Stimulated activated CD4-positive, alpha-beta T cell treated with anti-CD3 and anti-CD28 coated beads, Interleukin-2, amount 100 ng/mL, for 24 hours (primary cell): ENCODE measurements around the gene EIF3K.
A peak's percentile ranks its signal among the peaks of the same experiment; 100 is the strongest.
"Not testable (repeated sequence)": the region's sequence is repeated elsewhere in the genome, so short reads cannot be mapped to it uniquely, and the experiment has no call there.

Experiments used
- DNase-seq, 2 donors: peaks; one replicate each; pipeline ENCODE4 v3.0.0-alpha.2; 2020

The EIF3K gene

GRCh38 chr19:38618590-38619360, at the start of gene EIF3K:
TSS of gene EIF3K (plus strand) at chr19:38619188. CDS start at chr19:38619269, 81 bp downstream.
- peak; percentile 98 to 99 for DNase-seq

DNA sequence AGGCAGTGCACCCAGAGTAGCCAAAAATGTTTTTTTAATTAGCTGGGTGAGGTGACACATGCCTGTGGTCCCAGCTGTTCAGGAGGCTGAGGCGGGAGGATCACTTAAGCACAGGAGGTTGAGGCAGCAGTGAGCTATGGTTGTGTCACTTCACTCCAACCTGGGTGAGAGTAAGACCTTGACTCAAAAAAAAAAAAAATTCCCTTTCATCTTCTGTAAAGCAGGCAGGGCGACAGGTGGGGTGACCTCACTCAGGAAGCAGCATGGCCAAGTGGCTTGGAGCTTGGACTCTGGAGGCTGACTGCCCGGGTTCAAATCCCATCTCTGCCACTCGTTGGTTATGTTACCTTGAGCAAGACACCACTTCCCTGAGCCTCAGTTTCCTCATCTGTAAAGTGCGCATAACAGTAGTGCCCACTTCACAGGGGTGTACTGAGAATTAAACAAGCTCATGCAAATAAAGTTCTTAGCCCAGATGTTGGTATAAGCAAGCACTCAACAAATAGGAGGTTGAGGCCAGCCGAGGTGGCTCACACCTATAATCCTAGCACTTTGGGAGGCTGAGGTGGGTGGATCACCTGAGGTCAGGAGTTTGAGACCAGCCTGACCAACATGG, 49.5 kb upstream of the EIF3K start:
- DNase-seq: no peak

GRCh38 chr19:38571682-38572081, 47.3 kb upstream of the EIF3K start:
- DNase-seq: no peak

DNA sequence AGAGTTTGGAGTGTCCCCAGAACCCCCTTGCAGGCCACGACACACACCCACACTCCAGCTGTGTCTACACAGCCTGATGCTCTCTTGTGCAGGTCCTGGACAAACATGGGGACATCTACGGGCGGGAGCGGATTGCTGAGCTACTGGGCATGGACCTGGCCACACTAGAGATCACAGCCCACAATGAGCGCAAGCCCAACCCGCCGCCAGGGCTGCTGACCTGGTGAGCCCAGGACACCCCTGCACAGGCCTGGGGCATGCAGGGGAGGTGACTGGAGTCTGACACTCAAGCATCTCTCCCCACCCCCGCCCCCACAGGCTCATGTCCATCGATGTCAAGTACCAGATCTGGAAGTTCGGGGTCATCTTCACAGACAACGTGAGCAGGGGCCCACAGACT, 41.2 kb upstream of the EIF3K start:
- no peak for DNase-seq

DNA sequence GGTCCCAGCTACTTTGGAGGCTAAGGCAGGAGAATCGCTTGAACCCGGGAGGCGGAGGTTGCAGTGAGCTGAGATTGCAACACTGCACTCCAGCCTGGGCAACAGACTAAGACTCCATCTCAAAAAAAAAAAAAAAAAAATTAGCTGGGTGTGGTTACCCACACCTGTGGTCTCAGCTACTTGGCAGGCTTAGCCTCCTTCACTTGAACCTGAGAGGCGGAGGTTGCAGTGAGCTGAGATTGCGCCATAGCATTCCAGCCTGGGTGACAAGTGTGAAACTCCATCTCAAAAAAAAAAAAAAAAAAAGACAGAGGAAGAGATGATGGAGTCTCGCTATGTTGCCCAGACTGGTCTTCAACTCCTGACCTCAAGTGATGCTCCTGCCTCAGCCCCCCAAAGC, 39.7 kb upstream of the EIF3K start:
- not testable (repeated sequence) for DNase-seq

GRCh38 chr19:38580080-38580479, 38.9 kb upstream of the EIF3K start:
- DNase-seq: no peak

DNA sequence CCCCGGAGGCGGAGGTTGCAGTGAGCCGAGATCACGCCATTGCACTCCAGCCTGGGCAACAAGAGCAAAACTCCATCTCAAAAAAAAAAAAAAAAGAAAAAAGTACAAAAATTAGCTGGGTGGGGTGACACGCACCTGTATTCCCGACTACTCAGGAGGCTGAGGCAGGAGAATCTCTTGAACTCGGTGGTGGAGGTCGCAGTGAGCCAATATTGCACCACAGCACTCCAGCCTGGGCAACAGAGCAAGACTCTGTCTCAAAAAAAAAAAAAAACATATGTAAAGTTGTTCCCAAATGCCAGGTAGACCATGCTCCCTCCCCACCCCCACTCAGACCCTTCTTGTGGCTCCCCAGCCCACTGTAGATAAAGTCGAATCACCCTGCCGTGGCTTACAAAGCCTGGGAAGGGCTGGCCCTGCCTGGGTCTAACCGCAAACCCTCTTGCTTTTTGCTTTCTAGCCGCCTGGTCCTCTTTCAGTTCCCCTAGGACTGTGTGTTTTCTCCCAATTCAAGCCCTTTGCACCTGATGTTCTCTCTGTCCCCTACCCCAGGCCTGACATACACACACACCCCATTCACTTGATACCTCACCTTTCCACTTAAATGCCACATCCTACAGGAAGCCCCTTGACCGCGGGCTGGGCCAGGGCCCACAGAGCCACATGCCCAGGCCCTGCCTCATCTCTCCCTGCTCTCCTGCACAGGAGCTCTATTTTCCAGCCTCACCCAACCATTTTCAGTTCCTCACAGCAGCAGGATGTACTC, 35.6 kb upstream of the EIF3K start:
- no peak for DNase-seq

DNA sequence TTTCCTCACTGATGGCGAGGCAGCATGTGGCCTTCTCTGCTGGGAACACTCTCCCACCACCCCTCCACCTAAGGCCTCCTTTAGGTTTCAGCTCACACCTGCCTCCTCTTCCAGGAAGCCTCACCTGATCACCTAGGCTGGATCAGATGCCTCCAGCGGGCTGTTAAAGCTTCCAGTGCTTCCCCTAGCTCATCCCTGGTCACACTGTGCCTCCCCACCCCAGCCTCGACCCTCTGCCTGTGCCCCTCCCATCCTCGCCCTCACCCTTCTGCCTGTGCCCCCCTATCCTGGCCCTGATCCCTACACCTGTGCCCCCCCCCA, 35.0 kb upstream of the EIF3K start:
- DNase-seq: no peak

DNA sequence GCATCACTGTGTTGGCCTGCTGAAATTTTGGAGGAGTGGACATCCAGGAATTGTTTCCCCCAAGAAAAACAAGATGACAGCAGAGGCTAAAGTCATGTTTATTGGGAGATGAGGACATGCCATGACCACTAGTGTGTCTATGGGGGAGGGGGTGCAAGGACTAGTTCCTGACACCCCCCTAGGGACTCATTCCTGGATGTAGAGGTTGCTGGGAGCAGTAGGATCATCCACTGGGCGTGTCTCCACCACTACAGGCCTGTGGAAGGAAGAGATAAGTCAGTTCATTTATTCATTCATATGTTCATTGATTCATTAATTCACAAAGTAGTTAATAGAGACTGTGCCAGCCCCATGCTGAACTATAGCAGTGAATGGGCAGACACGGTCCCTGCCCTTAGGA, 31.4 kb upstream of the EIF3K start:
- DNase-seq: no peak

GRCh38 chr19:38588041-38588440, 30.9 kb upstream of the EIF3K start:
- DNase-seq: no peak

GRCh38 chr19:38592940-38593339, 26.0 kb upstream of the EIF3K start:
- DNase-seq: no peak

DNA sequence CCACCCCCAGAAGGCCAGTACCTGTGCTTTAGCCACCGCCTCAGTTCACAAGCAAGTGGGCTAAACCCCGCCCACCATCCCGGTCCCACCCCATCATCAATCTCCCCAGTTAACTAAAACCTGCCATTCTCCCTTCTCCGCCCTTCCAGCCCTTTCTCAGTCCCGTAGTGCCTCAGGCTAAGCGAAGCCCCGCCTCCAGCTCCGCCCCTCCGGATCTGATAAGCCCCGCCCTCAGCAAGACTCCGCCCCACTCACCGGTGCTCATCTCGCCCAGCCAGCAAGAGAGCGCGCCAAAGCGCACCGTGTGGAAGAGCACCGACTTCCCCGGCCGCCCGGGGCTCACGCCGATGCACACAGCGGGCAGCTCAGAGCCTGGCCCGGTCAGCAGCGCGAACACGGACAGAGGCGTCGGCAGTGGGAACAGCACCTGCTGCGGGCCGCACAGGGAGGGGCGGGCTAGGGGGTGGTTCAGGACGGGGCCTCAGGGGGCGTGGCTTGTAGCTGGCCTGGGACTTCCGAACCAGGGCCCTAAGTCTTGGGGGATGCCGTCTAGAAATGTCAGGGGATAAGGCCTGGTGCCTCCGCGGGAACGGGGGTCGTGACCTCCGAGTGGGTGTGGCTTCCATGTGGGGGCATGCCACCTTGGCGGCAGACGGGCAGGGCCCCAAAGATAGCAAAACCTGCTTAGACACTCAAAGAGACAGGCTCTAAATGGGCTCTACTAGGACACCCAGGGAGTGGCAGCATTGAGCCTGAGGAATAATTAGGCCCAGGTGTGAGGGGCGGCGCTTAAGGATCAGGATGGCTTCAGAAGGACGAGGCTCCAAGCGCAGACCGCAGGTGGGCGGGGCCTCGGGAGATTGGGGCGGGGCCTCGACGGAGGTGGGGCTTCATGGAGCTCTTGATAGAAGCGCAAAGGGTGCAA, 22.7 kb upstream of the EIF3K start:
- peak; percentile 37 to 58 for DNase-seq

DNA sequence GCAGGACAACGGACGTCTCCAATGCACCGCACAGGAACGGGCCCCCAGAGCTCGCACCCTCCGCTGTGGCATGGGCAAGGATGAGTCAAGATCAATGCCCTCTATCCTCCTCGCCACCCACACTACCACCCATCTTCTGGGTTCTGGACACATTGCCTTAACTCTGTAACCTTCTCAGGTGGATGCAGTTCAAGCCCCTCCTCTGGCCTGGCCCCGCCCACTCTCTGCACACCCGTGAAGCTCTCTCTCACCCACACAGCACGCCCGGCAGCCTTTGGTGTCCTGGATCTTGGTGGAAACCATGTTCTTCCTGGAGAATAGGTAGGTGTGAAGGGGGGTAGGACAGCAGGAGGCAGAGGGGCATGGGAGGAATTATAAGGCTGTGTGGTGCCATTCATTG, 21.9 kb upstream of the EIF3K start:
- peak in 1 of 2 donors; percentile 11 for DNase-seq

DNA sequence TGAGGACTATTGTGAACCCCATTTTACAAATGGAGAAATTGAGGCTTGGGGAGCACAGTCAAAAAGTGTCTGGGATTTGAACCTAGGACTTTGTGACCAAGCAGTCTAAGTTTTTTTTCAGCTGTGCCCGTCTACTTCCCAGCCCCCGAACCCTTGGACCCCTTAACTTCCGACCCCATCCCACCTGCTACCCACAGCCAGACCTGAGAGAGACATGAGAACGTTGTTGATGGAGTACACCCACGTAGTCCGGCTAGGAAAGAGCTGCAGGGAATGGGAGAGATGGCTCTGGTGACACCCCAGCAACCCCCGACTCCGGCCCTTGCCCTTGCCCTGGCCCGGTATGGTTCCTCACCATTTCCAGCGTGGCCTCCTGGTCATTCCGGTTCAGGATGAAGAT, 19.3 kb upstream of the EIF3K start:
- no peak for DNase-seq

GRCh38 chr19:38602856-38603255, 16.1 kb upstream of the EIF3K start:
- not testable (repeated sequence) for DNase-seq

GRCh38 chr19:38606131-38606530, 12.9 kb upstream of the EIF3K start:
- no peak for DNase-seq

DNA sequence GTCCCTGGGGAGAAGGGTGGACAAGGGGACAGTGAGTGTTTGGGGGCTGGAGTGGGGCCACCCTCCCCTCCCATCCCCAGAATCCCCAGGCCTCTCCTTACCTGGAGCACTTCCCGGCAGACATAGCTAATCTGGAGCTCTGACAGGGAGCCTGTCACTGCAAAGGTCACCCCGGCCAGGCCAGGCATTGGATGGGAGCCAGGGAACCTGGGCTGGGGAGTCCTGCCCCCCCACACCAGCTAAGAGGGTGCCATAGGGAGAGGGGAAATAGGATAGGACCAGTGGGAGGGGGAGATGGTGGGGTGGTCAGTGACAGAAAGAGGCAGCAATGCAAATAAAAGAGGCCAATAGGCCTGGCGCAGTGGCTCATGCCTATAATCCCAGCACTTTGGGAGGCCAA, 4.7 kb upstream of the EIF3K start:
- DNase-seq: no peak

DNA sequence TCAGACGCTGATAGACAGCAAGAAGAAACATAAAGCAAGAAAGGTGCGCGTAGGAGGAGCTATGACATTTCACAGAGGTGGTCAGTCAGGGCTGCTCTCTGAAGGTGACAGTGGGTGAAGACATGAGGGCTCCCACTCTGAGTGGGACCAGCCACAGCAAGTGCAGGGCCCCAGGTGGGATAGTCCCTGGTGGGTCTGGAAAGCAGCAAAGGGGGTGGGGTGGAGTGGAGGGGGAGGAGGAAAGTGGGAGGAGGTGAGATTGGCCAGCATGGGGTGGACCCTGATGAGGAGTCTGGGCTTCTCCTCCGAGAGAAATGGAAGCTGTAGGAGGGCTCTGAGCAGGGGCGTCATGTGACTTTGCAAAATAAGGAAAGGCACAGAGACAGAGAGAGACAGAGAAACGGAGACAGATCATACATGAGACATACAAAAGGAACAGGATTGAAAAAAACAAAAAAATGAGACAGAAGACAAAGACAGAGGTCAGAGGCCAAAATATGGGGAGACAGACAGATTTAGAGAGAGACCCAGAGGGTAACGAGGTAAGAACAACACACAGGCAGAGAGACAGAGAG, 3.9 kb upstream of the EIF3K start:
- DNase-seq: no peak

DNA sequence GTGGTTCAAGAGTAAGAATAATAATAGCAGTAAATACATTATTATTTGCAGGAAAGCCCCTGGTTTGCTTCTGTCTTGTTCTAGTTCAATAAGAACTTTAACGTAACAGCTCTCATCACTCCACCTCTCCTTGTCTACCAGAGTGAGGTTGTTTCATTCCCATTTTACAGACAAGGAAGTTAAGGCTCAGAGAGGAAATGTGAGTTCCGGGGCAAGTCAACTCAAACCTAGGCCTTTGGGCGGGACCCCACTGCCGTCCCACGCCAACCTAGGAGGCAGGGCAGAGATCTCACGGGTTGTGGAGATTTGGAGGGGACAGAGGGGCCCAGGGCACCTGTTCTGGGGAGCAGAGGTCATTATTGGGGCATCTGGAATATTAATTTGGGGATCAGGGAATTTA, 2.7 kb upstream of the EIF3K start:
- no peak for DNase-seq

- DNase-seq: peak; percentile 33 to 38
These were observed 1.7 kb upstream of the EIF3K start for GRCh38 chr19:38617283-38617763.

DNA sequence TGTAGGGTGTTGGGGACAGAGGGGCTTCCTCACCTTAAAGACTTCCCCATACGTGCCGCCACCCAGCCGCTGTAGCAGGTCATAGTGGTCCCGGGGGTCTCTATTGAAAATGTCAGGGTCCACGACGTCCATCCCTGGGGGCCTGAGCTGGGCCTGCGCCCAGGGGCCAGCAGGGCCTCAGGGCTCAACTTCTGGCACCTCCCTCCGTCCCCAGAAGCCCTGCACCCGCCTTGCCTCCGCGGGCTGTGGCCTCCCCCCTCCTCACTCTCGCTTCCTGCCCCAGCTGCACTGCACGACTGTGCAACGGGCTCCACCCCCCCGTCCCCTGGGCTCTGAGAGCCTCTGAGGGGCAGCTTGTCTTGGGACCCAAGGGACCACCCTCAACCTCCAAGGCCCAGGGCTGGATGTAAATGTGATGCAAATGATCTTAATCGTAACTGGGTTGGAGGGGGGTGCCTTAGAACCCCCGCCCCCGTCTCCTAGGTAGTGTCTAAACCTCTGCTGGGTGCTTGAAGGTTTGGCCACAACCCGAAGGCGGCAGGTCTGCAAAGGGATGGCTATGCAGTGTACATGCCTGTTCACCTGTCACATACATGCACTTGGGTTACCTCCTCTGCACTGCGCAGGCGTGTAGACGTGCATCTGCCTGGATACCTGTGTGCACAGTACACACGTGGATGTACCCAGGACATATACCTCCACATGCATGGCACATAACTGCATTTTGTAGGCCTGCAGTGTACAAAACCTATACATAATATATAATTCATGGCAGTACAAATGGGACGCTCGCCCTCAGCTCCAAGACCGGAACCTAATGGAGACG, 1.0 kb upstream of the EIF3K start, which contains the start of gene MAP4K1:
Gene MAP4K1 (minus strand): TSS at position 190 of the 826 bp plus-strand sequence. CDS start 58 bp downstream, at position 132.
- DNase-seq: peak; percentile 74 to 80
